Sigmoid colon (tissue), 4 donors: ENCODE results near the gene USB1.

Experiments
- CTCF ChIP-seq, 4 experiments: fragments of 450-650 bp in 3 of 4; fragments of 200-600 bp in 1 of 4; IDR thresholded peaks; one replicate each; pipeline ENCODE4 v1.5.1; 2016 to 2019; ENCODE audit warnings: antibody characterized with exemption in 4 of 4, mild to moderate bottlenecking in 3 of 4, moderate library complexity in 2 of 4
- EP300 ChIP-seq, 4 donors: sonication (generic); formaldehyde crosslinking; IDR thresholded peaks; one replicate each; pipeline ENCODE4 v1.6.1; 2017; ENCODE audit warnings: antibody characterized with exemption in 4 of 4
- POLR2A ChIP-seq, 2 donors: fragments of 450-650 bp; IDR thresholded peaks; one replicate each; pipeline ENCODE4 v1.6.1; 2016; ENCODE audit warnings: antibody characterized with exemption in 2 of 2, mild to moderate bottlenecking in 2 of 2, moderate library complexity in 2 of 2

GRCh38 chr16:58057121-58057520 is 55.9 kb downstream of the USB1 start:
- no peak for TF ChIP-seq POLR2A (IDR thresholded peaks at IDR 0.05)
- no peak for TF ChIP-seq EP300 (IDR thresholded peaks at IDR 0.05)
- no peak for TF ChIP-seq CTCF (IDR thresholded peaks at IDR 0.05)
